Stimulated activated effector memory CD8-positive, alpha-beta T cell treated with anti-CD3 and anti-CD28 coated beads, Interleukin-12 subunit alpha, Interleukin-12 subunit beta, amount 100 ng/mL, for 72 hours (primary cell): ENCODE results near the gene ARHGEF10L.

Experiments
- ATAC-seq: fragments of 150-1000 bp; cut with Tn5 transposase; 2 replicates; pipeline ENCODE4 v1.10.0; 2021
- DNase-seq, 2 donors: peaks; one replicate each; pipeline ENCODE4 v3.0.0; 2021 to 2022; ENCODE audit warnings: low spot score in 2 of 2
- H3K27ac Mint-ChIP-seq: one replicate; pipeline ENCODE4 v1.8.0; 2022; ENCODE audit warnings: mild to moderate bottlenecking, mixed read lengths
- H3K36me3 Mint-ChIP-seq: one replicate; pipeline ENCODE4 v1.8.0; 2022; ENCODE audit warnings: mild to moderate bottlenecking, mixed read lengths
- H3K4me1 Mint-ChIP-seq: one replicate; pipeline ENCODE4 v1.8.0; 2022; ENCODE audit warnings: mixed read lengths
- H3K4me3 Mint-ChIP-seq: one replicate; pipeline ENCODE4 v1.8.0; 2022; ENCODE audit warnings: mild to moderate bottlenecking, mixed read lengths
- H3K9me3 Mint-ChIP-seq: one replicate; pipeline ENCODE4 v1.8.0; 2022; ENCODE audit warnings: mixed read lengths

The ARHGEF10L gene

DNA sequence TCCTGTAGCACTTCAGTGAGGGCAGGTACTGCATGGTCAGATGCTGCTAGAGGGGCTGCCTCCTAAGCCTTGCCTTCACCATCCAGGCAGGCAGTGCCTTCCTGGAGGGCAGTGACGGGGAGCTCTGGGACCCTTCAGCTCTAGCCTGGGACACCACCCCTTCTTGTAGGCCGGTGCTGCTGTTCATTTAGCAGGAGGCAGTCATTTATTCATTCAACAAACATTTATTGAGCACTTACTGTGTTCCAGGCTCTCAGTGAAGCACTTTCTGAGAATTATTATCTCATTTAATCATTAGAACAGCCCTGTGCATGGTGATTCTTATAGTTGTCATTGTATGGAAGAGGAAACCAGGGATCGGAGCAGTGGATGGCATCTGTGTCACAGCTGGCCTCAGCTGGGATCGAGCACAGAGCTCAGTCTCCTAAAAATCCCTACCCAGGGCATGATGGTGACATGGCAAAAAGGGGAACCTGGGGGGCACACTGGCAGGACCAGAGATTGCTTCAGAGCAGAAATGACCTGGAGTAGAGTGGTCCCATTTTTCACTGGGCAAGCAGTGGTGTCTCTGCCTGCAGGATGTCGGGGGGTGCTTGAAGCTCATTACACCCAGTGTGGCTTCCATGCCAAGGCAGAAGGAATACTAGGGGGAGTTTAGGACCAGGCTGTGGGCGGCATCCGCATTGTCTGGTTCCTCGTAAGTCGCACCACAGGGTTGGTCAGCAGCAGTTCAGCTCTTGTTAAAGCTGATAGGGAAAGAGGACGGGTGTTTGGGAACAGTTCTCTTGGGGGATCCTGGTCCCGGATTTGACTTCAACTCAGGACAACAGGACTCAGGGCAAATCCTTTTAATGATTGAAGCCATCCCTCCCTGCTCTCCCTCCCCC is 28.8 kb downstream of the ARHGEF10L start:
- Mint-ChIP-seq H3K4me1 (no peaks in the 10 kb centered on the region), H3K27ac (no peak overlapping the region), H3K4me3 (no peak overlapping the region), H3K36me3 (no peaks in the 10 kb centered on the region), H3K9me3 (no peaks in the 10 kb centered on the region)
- DNase-seq (no peak), ATAC-seq (no peak)

DNA sequence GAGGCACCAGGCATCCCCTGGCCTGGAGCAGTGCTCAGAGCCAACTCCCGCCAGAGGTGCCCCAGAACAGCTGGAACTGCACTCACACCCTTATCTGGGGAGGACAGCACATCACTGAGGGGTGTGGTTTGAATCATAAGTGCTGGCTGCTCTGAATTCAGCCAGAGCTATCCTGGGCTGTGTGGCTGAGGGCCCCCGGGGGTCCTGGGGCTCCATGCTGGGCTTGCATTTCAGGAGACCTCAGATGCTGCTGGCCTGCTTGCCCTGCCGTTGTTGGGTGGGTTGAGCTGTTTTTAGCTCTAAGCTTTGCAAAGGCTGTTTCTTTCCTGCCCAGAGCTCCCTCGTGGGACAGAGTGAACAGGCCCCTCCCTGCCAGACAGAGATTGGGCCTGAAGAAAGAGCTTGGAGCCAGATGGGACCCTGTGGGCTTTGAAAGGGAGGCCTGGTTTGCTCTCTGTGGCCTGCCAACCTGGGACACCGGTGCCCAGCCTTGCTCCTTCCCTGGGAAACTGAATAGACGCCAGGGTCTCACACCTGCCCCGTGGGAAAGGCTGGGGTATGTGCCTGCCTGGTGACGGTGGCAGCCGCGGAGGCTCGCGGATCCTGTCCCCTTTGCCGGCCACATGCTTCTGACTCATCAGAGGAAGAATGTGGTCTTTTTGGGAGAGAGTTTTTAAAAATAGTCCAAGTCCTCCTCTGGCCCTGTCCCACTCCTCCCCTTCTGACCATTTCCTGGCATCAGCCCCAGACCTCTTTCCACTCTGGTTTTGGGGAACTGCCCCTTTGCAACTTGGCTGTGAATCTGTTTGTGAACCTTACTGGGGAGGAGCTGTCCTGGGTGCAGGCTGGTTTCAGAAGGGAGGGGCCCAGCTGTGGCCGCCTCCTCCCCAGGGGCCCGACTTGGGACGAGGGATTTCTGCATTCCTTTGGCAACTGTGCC is 30.0 kb downstream of the ARHGEF10L start:
- no peak for DNase-seq
- Mint-ChIP-seq H3K4me3 (no peak overlapping the region), H3K27ac (no peak overlapping the region), H3K36me3 (no peaks in the 10 kb centered on the region), H3K4me1 (no peaks in the 10 kb centered on the region), H3K9me3 (no peaks in the 10 kb centered on the region)
- no peak for ATAC-seq

DNA sequence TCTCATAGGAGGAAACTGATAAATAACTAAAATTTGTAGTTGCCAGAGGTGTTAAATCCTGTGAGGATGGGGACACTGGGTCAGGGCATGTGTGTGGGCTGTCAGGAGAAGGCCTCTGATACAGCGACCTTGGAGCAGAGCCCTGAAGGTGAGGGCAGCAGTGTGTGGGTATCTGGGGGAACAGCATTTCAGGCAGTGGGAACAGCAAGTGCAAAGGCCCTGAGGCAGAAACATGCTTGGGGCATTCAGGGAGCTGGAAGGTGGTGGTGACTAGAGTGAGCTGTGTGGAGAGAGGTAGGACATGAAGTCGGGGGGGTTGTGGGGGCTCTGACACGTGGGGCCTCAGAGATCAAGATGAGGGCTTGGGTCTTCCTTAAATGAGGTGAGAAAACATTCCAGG is 30.7 kb downstream of the ARHGEF10L start:
- no peak overlapping the region for H3K4me3 Mint-ChIP-seq
- no peak for ATAC-seq
- no peak for DNase-seq
- H3K36me3 Mint-ChIP-seq: no peaks in the 10 kb centered on the region
- H3K9me3 Mint-ChIP-seq: no peaks in the 10 kb centered on the region
- H3K4me1 Mint-ChIP-seq: no peaks in the 10 kb centered on the region
- no peak overlapping the region for H3K27ac Mint-ChIP-seq

DNA sequence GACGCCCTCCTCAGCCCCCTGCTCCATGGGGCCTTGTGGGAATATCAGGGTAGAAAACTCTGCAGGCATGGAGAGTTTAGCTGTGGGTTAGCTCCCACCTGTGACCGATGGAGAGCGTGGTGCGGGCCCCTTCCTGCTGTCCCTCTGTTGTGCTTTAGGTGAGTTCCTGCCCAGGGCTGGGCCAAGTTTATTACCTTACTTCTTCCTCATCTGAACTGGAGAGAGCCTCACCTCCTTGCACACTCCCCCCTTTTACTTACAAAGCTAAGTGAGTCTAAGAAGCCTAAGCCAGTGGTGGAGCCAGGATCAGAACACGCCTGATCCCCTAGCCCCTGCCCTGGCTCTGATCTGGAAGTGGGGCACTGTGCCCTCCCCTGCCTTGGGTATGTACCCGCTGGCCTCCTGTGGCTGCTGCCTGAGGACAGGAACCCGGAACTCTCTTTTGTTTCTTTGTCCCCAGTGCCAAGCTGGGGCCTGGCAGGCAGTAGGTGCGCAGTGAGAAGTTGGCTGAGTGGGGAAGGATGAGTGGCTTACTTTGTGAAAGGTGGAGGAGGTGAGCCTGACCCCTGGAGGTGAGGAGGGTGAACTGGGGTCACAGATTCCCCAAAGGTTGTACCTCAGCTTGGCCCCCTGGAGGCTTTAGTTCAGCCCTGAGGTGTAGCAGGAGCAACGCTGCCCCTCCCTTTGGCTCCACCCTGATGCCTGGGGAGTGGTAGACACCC is 32.9 kb downstream of the ARHGEF10L start:
- no peaks in the 10 kb centered on the region for H3K9me3 Mint-ChIP-seq
- no peak for ATAC-seq
- DNase-seq: no peak
- H3K36me3 Mint-ChIP-seq: no peaks in the 10 kb centered on the region
- no peaks in the 10 kb centered on the region for H3K4me1 Mint-ChIP-seq
- H3K27ac Mint-ChIP-seq: no peak overlapping the region
- no peak overlapping the region for H3K4me3 Mint-ChIP-seq

DNA sequence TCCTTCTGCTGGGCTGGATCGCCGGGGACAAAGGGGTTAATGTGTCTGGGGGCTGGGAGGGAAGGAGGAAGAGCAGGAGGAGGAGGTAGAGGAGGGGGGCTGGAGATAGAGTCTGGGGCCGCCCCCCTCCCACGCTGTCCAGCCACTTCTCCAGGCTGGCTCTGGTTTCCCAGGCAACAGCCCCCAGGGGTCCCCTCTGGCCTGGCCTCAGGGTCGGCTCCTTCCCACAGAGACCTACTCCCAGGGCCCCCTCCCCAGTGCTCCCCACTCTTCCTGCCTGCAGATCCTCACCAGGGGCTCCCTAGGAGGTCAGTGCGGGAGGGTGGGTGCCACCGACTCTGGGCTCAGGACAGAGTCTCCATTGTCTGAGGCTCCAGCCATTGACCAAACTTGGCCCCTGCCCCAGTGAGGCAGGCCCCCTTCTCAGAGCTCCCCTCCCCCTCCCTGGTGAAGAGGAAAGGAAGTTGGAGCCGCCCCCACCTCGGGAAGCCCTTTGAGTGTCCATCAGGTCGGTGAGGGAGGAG is 34.1 kb downstream of the ARHGEF10L start:
- ATAC-seq (no peak), DNase-seq (no peak)
- Mint-ChIP-seq H3K4me1 (no peaks in the 10 kb centered on the region), H3K9me3 (no peaks in the 10 kb centered on the region), H3K27ac (no peak overlapping the region), H3K4me3 (no peak overlapping the region), H3K36me3 (no peaks in the 10 kb centered on the region)

DNA sequence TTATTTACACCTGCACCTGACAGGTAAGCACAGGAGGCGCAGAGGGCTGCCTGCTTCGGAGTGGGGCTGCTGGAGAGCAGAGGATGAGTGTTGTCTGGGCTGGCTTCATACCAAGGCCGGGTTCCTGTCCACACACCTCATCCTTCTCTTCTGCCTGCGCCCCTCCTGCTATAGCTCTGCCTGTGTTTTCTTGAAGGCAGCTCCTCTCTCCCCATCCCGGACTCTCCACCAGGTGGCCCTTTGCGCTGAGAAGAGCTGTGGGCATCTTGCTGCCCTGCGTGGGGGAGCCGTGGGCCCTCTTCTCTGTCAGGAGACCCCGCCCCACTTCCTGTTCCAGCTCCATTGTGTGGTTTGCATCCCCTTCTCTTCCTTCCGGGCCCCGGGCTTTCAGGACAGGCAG is 35.0 kb downstream of the ARHGEF10L start:
- Mint-ChIP-seq H3K27ac (no peak overlapping the region), H3K9me3 (no peaks in the 10 kb centered on the region), H3K4me1 (no peaks in the 10 kb centered on the region), H3K36me3 (no peaks in the 10 kb centered on the region), H3K4me3 (no peak overlapping the region)
- DNase-seq: no peak
- no peak for ATAC-seq

DNA sequence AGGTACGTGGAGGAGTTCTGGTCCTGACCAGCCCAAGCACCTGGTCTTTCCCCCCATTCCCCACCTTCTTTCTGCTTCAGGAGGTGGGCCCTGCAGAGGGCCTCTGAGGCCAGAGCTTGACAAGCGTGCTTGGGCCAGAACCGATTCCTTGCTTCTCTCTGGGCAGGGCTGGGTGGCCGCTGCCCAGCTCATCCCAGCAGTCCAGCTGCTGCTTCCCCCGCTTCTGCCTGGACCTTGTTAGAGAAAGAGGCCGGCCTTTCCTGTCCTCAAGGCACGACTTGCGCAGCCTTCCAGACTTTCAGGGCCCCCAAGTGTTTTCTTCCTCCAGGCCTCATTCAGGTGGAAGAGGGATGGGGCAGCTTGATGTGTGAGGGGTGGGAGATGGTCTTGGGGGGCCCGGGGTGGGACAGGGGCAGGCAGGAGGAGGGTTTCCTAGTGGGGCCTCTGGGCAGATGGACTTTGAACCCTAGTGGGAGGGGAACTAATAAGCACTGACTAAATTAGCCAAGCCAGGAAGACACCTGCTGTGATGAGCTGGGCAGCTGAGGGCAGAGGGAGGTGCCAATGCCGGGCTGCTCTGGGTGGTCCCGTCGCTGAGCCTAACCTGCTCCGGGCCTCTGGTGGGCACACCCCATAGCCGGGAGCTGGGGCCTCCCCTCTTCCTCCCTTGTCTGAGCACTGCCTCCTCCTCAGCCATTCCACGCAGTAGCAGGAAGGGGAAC is 36.5 kb downstream of the ARHGEF10L start:
- DNase-seq (no peak), ATAC-seq (no peak)
- Mint-ChIP-seq H3K9me3 (no peaks in the 10 kb centered on the region), H3K27ac (no peak overlapping the region), H3K36me3 (no peaks in the 10 kb centered on the region), H3K4me3 (no peak overlapping the region), H3K4me1 (no peaks in the 10 kb centered on the region)

DNA sequence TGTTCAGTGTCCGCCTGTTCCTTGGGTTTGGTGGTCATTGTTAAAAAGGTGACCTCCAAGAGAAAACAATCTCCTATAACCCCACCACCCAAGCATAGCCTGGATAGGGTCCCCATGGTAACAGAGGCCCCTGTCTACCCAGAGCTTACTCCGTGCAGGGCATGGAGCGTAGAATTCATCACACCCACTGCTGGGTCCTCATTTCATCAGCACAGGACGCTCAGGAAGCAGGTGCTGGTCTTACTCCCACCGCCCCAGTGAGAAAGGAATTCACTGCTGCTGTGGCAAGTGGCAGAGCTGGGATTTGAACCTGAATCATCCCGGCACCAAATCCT is 37.0 kb downstream of the ARHGEF10L start:
- Mint-ChIP-seq H3K4me3 (no peak overlapping the region), H3K9me3 (no peaks in the 10 kb centered on the region), H3K27ac (no peak overlapping the region), H3K4me1 (no peaks in the 10 kb centered on the region), H3K36me3 (no peaks in the 10 kb centered on the region)
- ATAC-seq (no peak), DNase-seq (no peak)

DNA sequence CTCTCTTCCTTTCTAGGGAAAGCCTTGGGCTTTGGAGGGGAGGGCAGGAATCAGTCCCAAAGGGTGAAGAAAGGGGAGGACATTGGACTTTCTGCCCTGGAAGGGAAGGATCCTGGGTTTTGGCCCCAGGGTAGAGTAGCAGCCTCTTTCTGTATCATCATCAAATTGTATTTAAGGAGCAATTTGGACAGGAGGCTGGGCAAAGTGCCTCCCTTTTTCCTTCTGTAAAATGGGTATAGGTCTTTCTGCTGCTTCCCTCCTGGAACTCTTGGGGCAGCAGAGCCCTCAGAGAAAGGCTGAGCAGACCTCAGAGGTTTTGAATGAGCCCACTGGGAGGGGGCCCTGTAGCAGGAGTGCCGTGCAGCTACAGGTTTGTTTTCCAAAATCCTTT is 38.4 kb downstream of the ARHGEF10L start:
- DNase-seq: no peak

DNA sequence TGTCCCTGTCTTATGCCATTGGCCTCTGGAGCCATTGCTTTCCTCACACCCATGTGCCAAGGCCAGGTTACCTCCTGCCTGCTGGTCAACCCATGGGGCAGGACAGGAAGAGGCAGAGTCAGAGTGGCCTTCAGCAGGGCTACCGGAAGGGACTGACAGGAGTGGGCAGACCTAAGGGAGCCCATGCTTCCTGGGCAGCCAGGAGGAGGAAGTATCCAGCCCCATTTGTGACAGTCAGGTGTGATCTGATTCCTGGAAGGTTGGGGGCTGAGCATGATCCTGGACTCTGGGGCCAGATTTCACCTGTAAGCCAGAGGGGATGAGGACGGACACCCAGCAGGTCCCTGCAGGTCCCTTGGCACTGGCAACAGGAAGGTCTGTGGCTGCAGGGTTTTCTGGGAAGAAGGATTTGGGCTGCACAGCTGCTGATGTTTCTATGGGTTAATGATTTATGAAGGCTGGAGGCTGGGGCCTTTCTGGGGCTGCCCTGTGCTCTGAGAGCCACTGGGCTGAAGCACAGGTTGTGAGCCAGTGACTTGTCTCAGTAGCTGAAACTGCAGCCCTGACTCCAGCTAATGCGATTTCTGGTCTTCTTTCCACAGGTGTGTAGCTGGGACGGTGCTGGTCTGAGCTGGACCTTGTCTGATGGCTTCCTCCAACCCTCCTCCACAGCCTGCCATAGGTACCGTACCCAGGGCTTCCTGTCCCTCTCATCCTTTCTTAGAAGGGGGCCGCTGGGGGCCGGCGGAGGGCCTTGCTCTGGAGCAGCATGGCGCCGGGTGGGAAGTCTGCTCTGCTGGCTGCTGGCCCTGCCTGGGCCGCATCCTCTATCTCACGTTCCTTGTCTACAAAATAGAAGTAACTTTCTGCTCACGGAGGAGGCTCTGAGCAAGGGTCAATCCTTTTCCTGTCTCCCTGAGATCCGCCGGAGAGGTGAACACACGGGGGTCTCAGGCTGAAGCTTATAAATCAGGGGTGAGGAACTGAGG is 40.7 kb downstream of the ARHGEF10L start:
- Mint-ChIP-seq H3K36me3 (no peaks in the 10 kb centered on the region), H3K4me3 (no peak overlapping the region), H3K9me3 (no peaks in the 10 kb centered on the region), H3K4me1 (no peaks in the 10 kb centered on the region), H3K27ac (no peak overlapping the region)
- ATAC-seq (no peak), DNase-seq (no peak)

More for the DNA sequence above, 38.4 kb downstream of the ARHGEF10L start:
- no peaks in the 10 kb centered on the region for H3K4me1 Mint-ChIP-seq
- no peak overlapping the region for H3K27ac Mint-ChIP-seq
- no peak for ATAC-seq
- no peaks in the 10 kb centered on the region for H3K36me3 Mint-ChIP-seq
- H3K9me3 Mint-ChIP-seq: no peaks in the 10 kb centered on the region
- H3K4me3 Mint-ChIP-seq: no peak overlapping the region

DNA sequence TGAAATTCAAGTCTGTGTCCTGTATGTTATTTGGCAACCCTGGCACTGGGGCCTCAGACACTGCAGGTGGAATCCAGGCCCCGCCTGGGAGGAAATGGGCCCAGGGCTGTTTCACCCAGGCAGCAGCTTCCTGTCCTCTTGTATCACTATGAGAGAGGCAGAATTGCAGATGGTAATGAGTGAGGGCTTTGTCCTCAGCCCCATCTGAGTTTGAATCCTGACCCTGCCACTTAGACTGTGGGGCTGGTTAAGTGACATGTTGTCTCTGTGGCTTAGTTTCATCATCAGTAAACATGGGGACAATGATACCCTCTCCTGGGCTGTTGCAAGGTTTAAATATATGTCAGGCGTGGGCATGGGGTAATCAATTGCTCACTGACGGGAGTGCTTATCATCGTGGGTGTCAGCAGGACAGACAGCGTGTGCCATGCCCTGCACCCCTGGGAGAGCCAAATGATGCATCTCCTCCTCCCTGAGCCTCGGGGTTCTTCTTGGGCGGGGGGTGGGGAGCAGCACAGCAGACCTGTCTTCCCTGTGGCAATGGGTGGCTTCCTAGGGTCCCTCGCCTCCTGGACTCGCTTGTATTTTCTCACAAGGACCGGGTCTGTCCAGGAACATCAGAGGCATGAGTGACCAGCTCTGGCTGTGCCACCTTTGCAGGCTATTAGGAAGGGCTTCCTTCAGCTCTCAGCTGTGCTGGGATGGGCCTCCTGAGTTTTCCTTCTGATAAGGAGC is 42.1 kb downstream of the ARHGEF10L start:
- DNase-seq: no peak
- no peaks in the 10 kb centered on the region for H3K9me3 Mint-ChIP-seq
- no peak overlapping the region for H3K27ac Mint-ChIP-seq
- ATAC-seq: no peak
- H3K36me3 Mint-ChIP-seq: no peaks in the 10 kb centered on the region
- no peaks in the 10 kb centered on the region for H3K4me1 Mint-ChIP-seq
- no peak overlapping the region for H3K4me3 Mint-ChIP-seq

DNA sequence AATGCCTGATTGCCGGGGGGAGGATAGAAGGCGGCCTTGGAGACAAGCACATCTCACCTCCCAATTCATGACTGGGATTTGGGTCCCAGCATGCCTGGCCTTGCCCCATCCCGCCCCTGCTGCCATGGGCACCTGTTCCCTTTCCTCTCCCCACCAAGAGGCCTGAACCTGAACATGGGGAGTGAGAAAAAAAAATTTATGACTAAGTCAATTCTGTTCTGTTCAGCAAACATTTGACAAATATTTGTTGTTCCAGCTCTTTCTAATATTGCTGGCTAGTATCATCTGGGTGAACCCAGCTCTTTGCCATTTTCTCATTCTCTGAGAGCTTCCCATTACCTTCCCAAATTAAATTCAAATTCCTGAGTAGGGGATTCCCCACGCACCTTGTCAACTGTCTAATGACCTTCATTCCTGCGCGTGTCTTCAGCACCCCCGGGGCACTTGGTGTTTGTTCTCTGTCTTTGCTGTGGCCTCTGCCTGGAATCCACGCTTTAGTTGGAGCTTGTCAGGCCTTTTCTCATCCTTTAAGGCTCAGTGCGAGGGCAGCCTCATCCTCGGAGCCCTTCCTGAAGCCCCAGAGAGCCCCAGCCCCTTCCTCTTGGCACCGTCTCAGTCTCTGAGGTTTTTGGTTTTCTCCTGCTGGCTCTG is 42.8 kb downstream of the ARHGEF10L start:
- DNase-seq (no peak), ATAC-seq (no peak)
- Mint-ChIP-seq H3K4me3 (no peak overlapping the region), H3K36me3 (no peaks in the 10 kb centered on the region), H3K4me1 (no peaks in the 10 kb centered on the region), H3K9me3 (no peaks in the 10 kb centered on the region), H3K27ac (no peak overlapping the region)

DNA sequence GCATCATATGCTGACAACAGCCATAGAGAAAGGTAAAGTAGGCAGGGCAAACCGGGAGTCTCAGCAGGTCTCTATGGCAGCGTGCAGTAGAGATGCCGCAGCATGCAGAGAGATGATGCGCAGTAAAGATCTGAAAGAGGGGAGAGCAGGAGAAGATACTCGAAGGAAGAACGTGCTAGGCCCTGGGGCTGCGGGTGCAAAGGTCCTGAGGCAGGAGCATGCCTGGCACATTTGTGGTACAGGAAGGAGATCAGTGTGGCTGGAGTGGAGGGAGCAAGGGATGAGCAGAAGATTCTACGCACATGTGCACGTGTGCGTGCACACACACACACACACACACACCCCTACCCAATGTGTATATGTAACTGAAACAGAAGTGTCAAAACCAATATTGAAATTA is 45.0 kb downstream of the ARHGEF10L start:
- DNase-seq (no peak), ATAC-seq (no peak)
- H3K4me3 Mint-ChIP-seq: no peak overlapping the region
- no peaks in the 10 kb centered on the region for H3K9me3 Mint-ChIP-seq
- H3K27ac Mint-ChIP-seq: no peak overlapping the region
- H3K4me1 Mint-ChIP-seq: no peaks in the 10 kb centered on the region
- H3K36me3 Mint-ChIP-seq: no peaks in the 10 kb centered on the region
